A673 (cell line): ENCODE data around the gene CEP68. TPM values are rescaled to one million over a fixed set of nuclear protein-coding genes. Genes with fewer than 3 reads are reported as not detected.

Experiments
- BruUV-seq: library from RNA; stranded (reverse); fragments of 400-500 nt; replicated peaks from 2 replicates; lab custom pipeline; 2021; lab: Mats Ljungman, UMichigan
- CTCF ChIA-PET: fragments of 300-600 bp; sonication (Branson Sonifier 250); formaldehyde crosslinking; loops from one replicate; lab custom pipeline; 2022; ENCODE audit warnings: antibody characterized with exemption; lab: Charles Lee
- POLR2A ChIA-PET: fragments of 300-600 bp; sonication (Branson Sonifier 250); formaldehyde crosslinking; loops from one replicate; lab custom pipeline; 2022; ENCODE audit warnings: antibody characterized with exemption; ENCODE audit not compliant: low non-redundant PET; lab: Charles Lee
- DNase-seq: peaks from one replicate; pipeline ENCODE4 v3.0.0-alpha.2; 2015; ENCODE audit warnings: low spot score
- H3K27ac ChIP-seq: fragments of 200-600 bp; sonication (generic); 2 replicates; pipeline ENCODE4 v1.5.1; 2016; ENCODE audit warnings: mixed run types, low read depth, mild to moderate bottlenecking, mixed read lengths, antibody characterized with exemption, low read length; ENCODE audit not compliant: poor library complexity, severe bottlenecking
- H3K27me3 ChIP-seq: fragments of 200-600 bp; sonication (generic); replicated peaks from 2 replicates; pipeline ENCODE4 v1.6.1; 2017; ENCODE audit warnings: mixed run types, low read depth, mild to moderate bottlenecking, mixed read lengths, antibody characterized with exemption, low read length; ENCODE audit not compliant: insufficient read depth, poor library complexity
- H3K36me3 ChIP-seq: fragments of 200-600 bp; sonication (generic); 2 replicates; pipeline ENCODE4 v1.6.1; 2016; ENCODE audit warnings: mixed run types, mild to moderate bottlenecking, mixed read lengths, antibody characterized with exemption, low read length; ENCODE audit not compliant: insufficient read depth, poor library complexity, severe bottlenecking
- H3K4me1 ChIP-seq: fragments of 200-600 bp; sonication (generic); 2 replicates; pipeline ENCODE4 v1.6.1; 2017; ENCODE audit warnings: mixed run types, mild to moderate bottlenecking, mixed read lengths, antibody characterized with exemption, low read length; ENCODE audit not compliant: insufficient read depth, poor library complexity, severe bottlenecking
- H3K4me3 ChIP-seq: fragments of 200-600 bp; sonication (generic); 2 replicates; pipeline ENCODE4 v1.5.1; 2016; ENCODE audit warnings: low read depth, mixed run types, mild to moderate bottlenecking, mixed read lengths, low read length; ENCODE audit not compliant: poor library complexity, severe bottlenecking
- H3K9me3 ChIP-seq: fragments of 200-600 bp; sonication (generic); 2 replicates; pipeline ENCODE4 v1.6.1; 2016; ENCODE audit warnings: mixed run types, low read depth, mild to moderate bottlenecking, mixed read lengths, antibody characterized with exemption, low read length; ENCODE audit not compliant: poor library complexity, severe bottlenecking
- CTCF ChIP-seq: fragments of 300-800, 200-600 bp; sonication (generic); conservative IDR thresholded peaks from 2 replicates; pipeline ENCODE4 v1.5.1; 2017; ENCODE audit warnings: low read depth, mild to moderate bottlenecking, antibody characterized with exemption, low read length, moderate library complexity, mixed read lengths
- EZH2 ChIP-seq: fragments of 200-600 bp; sonication (generic); IDR thresholded peaks from 2 replicates; pipeline ENCODE4 v1.6.1; 2017; ENCODE audit warnings: borderline replicate concordance, low read depth, mild to moderate bottlenecking, mixed read lengths, antibody characterized with exemption, low read length; ENCODE audit not compliant: poor library complexity, severe bottlenecking
- intact Hi-C: fragments of 100-400 bp; cut with micrococcal nuclease; formaldehyde crosslinking; loops from one replicate; pipeline ENCODE4 v1.10.0; 2022; ENCODE audit not compliant: unreplicated experiment
- total RNA-seq: library from RNA; stranded (reverse); gene quantifications from 2 replicates; pipeline ENCODE4 v1.2.3, GENCODE V29; 2021

Gene CEP68
- total RNA-seq, 1 experiment from 2014 or later = 10.1 TPM

- CTCF ChIA-PET = no interaction called here
- Histone ChIP-seq H3K36me3 (no peaks in the 10 kb centered on the region), H3K27me3 (no peaks in the 10 kb centered on the region), H3K4me3 (no peak overlapping the region), H3K9me3 (no peaks in the 10 kb centered on the region), H3K27ac (no peak overlapping the region), H3K4me1 (peaks cover 3% of the 10 kb centered on the region)
- no TSS peak for BruUV-seq
- no peak for DNase-seq
- TF ChIP-seq EZH2 = no peak
- POLR2A ChIA-PET = no interaction called here
- intact Hi-C loops = no loop called here
These were observed 3.0 kb upstream of the CEP68 start for GRCh38 chr2:65053199-65053598.

DNA sequence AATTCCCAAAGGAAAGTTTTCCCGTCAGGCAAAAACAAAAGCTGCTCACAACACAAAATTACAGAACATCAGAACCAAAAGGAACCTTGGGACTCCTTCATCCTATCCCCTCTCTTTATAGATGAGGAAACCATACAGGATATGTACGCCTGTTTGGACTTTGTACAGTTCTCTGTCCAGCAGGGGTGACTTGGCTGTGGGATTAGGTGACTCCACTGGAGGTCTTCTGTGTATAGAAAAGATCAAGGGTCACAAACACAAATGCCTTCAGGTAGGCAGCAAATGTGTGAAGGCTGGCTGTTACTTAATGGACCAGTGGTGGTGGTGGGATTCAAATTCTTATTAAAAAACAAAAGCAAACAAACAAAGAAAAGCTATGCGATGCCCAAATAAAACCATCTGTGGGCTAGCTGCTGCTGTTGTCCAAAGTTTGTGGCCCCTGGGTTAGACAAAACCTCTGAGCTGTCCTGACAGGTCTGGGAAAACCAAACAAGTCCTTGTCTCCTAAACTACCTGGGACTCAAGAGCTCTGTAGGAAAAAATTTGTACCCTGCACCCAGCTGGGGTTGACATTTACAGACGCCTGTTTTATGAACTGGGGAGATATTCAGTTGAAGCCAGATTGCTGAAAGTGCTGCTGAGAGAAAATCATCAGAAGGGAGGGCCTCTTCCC, 1.3 kb upstream of the CEP68 start:
- intact Hi-C loops = no loop called here
- ChIA-PET POLR2A (no interaction called here), CTCF (interaction anchor here (1.0 kb wide), 1 partner anchor 75 kb away, joined by 5 read pairs; the partner anchor contains the start of gene RAB1A)
- no TSS peak for BruUV-seq
- Histone ChIP-seq H3K4me3 (peak overlapping the region; percentile 83), H3K27ac (no peak overlapping the region), H3K36me3 (no peaks in the 10 kb centered on the region), H3K4me1 (peaks cover 3% of the 10 kb centered on the region), H3K9me3 (no peaks in the 10 kb centered on the region), H3K27me3 (no peaks in the 10 kb centered on the region)
- no peak for DNase-seq
- TF ChIP-seq EZH2 (no peak), CTCF (no peak)

GRCh38 chr2:65055422-65056214, 598 bp upstream of the CEP68 start:
- no peaks in the 10 kb centered on the region for H3K27me3 ChIP-seq
- ChIA-PET POLR2A (interaction anchor here (0.5 to 0.6 kb wide), 4 partner anchors 8 to 728 kb away, joined by 3 read pairs; no protein-coding TSS in a partner anchor), CTCF (interaction anchor here (0.7 to 1.1 kb wide), 3 partner anchors 9 to 138 kb away, joined by 3 to 5 read pairs (median 4); partner anchors contain the start of gene RAB1A)
- no TSS peak for BruUV-seq
- H3K4me3 ChIP-seq = peak overlapping the region; percentile 83
- peak overlapping the region; percentile 49 for H3K27ac ChIP-seq
- TF ChIP-seq EZH2 = no peak
- peaks cover 3% of the 10 kb centered on the region for H3K4me1 ChIP-seq
- DNase-seq = no peak
- intact Hi-C loops = no loop called here
- no peaks in the 10 kb centered on the region for H3K36me3 ChIP-seq
- H3K9me3 ChIP-seq = no peaks in the 10 kb centered on the region

DNA sequence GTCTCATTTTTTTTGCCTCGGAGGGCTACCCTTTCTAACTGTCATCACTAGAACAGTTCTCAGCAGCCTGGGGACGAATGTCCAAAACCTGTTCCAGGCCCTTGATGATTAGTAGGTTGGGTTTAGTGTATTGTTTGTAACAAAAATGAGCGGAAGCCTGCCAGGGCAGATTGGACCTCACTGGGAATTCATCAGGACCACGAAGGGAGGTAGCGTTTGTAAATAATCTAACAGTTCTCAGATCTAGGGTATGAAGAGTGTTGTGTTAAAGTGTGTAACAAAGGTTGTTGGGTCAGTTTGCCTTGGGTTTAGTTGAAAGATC, 799 bp downstream of the CEP68 start:
- no TSS peak for BruUV-seq
- DNase-seq = no peak
- peak overlapping the region; percentile 83 for H3K4me3 ChIP-seq
- intact Hi-C loops = no loop called here
- H3K4me1 ChIP-seq = peaks cover 3% of the 10 kb centered on the region
- H3K9me3 ChIP-seq = no peaks in the 10 kb centered on the region
- ChIA-PET CTCF (no interaction called here), POLR2A (no interaction called here)
- no peak for TF ChIP-seq CTCF
- no peak for TF ChIP-seq EZH2
- H3K27ac ChIP-seq = peak overlapping the region; percentile 79
- H3K27me3 ChIP-seq = no peaks in the 10 kb centered on the region
- H3K36me3 ChIP-seq = no peaks in the 10 kb centered on the region
